Spleen (tissue), 11 donors: ENCODE results near the gene TSPAN17. TPM values are rescaled to one million over a fixed set of nuclear protein-coding genes. Genes with fewer than 3 reads are reported as not detected.

Source experiments
- DNase-seq: peaks from one replicate; pipeline ENCODE4 v3.0.0-alpha.2; 2020
- H3K27ac ChIP-seq, 8 donors: fragments of 200-600 bp; sonication (generic) in 7 of 8; 1 replicate in 4 of 8; 2 replicates in 4 of 8; pipeline versions ENCODE4 v1.5.0 to v1.8.0; 2016 to 2021; ENCODE audit warnings: inconsistent platforms in 4 of 8, mild to moderate bottlenecking in 4 of 8, moderate library complexity in 1 of 8
- H3K27me3 ChIP-seq, 7 donors: fragments of 200-600 bp; sonication (generic) in 6 of 7; replicated peaks in 1 of 7; 1 replicate in 4 of 7; 2 replicates in 3 of 7; pipeline versions ENCODE4 v1.5.0 to v1.8.0; 2016 to 2021; ENCODE audit warnings: inconsistent platforms in 3 of 7, mild to moderate bottlenecking in 1 of 7
- H3K36me3 ChIP-seq, 6 donors: fragments of 200-600 bp; sonication (generic) in 5 of 6; 1 replicate in 4 of 6; 2 replicates in 2 of 6; pipeline versions ENCODE4 v1.5.0 to v1.8.0; 2016 to 2021; ENCODE audit warnings: inconsistent platforms in 2 of 6
- H3K4me1 ChIP-seq, 6 donors: fragments of 200-600 bp; sonication (generic) in 5 of 6; 1 replicate in 3 of 6; 2 replicates in 3 of 6; pipeline versions ENCODE4 v1.5.0 to v1.8.0; 2016 to 2021; ENCODE audit warnings: inconsistent platforms in 3 of 6
- H3K4me3 ChIP-seq, 8 donors: fragments of 200-600 bp; sonication (generic) in 7 of 8; 1 replicate in 4 of 8; 2 replicates in 4 of 8; pipeline versions ENCODE4 v1.5.0 to v1.8.0; 2016 to 2021; ENCODE audit warnings: inconsistent platforms in 4 of 8, mild to moderate bottlenecking in 4 of 8, moderate library complexity in 2 of 8
- H3K9me3 ChIP-seq, 8 donors: fragments of 200-600 bp; sonication (generic) in 7 of 8; 1 replicate in 4 of 8; 2 replicates in 4 of 8; pipeline versions ENCODE4 v1.5.0 to v1.8.0; 2016 to 2021; ENCODE audit warnings: inconsistent platforms in 4 of 8
- POLR2A ChIP-seq, 3 donors: fragments of 450-650 bp; IDR thresholded peaks; one replicate each; pipeline ENCODE4 v1.5.1; 2017; ENCODE audit warnings: antibody characterized with exemption in 3 of 3, mild to moderate bottlenecking in 1 of 3
- POLR2AphosphoS5 ChIP-seq, 3 donors: sonication (generic); formaldehyde crosslinking; IDR thresholded peaks; one replicate each; pipeline ENCODE4 v1.5.1; 2017; ENCODE audit warnings: antibody characterized with exemption in 3 of 3
- WGBS, 5 donors: extraction: QIAGEN DNeasy Blood & Tissue Kit in 3 of 5; methylation state at CpG; one replicate each; pipeline versions ENCODE4 v1.1.5 to v1.1.7; 2013 to 2018; 5-methylcytosine and 5-hydroxymethylcytosine counted together
- intact Hi-C: fragments of 100-400 bp; cut with DNase I; formaldehyde crosslinking; loops from one replicate; pipeline ENCODE4 v1.15.0; 2023; ENCODE audit warnings: low total_unique reads
- polyA plus RNA-seq, 3 donors: library from polyadenylated mRNA; stranded (reverse); fragments of 200-250 nt; gene quantifications; one replicate each; pipeline ENCODE4 v1.2.1, GENCODE V29; 2013
- total RNA-seq, 7 donors: library from RNA; depleted of rRNA in 3 of 7; stranded (reverse); fragments of >200 nt in 3 of 7; fragmentation: NEBNext Ultra II Directional in 4 of 7; extraction: Animal tissue kit (Norgen Biotek cat#: 25700) in 4 of 7; gene quantifications; one replicate each; pipeline versions ENCODE4 v1.1.0 to v1.2.1, GENCODE V29; 2016 to 2021
- TF ChIP-seq, protein P1 (sequence below), 11 experiments: fragments of 200-600 bp in 7 of 11; fragments of 450-650 bp in 4 of 11; sonication (generic) in 4 of 11; IDR thresholded peaks in 8 of 11; conservative IDR thresholded peaks in 3 of 11; 1 replicate in 7 of 11; 2 replicates in 4 of 11; pipeline versions ENCODE4 v1.4.0 to v1.8.0; 2016 to 2021; ENCODE audit warnings: antibody characterized with exemption in 11 of 11, inconsistent platforms in 4 of 11, mild to moderate bottlenecking in 1 of 11
- donor health status: healthy with polysubstance abuse.
- donor health status: DM: no; HTN: no; CAD: no; lungs with moderate emphysema.
- donor health status: DM: no; HTN: no; CAD: no.
- donor health status: Bipolar disorder and iron deficiency.
- donor health status: healthy.
- donor health status: DM: no; HTN: no; CAD: no.
- donor health status: DM: yes; HTN: yes; CAD: no.

TSPAN17 gene
- total and polyA plus RNA-seq, 10 donors: 15.3 to 36.4 (median 23.4) TPM

DNA sequence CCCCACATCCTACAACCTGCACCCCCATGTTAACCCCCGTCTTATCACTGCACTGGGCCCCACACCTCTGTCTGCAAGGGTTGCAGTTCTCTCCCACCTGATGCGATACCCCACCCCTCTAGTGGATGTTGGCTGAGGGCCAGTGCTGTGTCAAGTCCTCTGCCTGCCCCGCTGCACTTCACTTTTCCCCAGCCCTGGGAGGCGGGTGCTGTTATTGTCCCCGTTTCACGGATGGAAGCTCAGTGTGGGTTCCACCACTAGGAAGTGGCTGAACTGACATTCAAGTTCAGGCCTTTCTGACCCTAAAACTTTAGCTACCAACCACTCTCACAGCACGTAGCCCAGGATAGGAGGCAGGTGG, 20.4 kb upstream of the TSPAN17 start:
- peaks cover 12 to 32% (median 17%) of the 10 kb centered on the region in 6 donors for H3K4me1 ChIP-seq
- H3K4me3 ChIP-seq: no peak overlapping the region
- DNase-seq: peak; percentile 49
- WGBS, 5 donors: 45 to 63% (median 56%) methylated on average over 7 of the region's 7 CpGs
- H3K27ac ChIP-seq: no peak overlapping the region
- intact Hi-C loops: no loop called here
- H3K36me3 ChIP-seq: no peaks in the 10 kb centered on the region
- H3K9me3 ChIP-seq: no peaks in the 10 kb centered on the region
- peaks cover 8 to 90% (median 37%) of the 10 kb centered on the region in 7 donors for H3K27me3 ChIP-seq
- TF ChIP-seq, protein P1, sequence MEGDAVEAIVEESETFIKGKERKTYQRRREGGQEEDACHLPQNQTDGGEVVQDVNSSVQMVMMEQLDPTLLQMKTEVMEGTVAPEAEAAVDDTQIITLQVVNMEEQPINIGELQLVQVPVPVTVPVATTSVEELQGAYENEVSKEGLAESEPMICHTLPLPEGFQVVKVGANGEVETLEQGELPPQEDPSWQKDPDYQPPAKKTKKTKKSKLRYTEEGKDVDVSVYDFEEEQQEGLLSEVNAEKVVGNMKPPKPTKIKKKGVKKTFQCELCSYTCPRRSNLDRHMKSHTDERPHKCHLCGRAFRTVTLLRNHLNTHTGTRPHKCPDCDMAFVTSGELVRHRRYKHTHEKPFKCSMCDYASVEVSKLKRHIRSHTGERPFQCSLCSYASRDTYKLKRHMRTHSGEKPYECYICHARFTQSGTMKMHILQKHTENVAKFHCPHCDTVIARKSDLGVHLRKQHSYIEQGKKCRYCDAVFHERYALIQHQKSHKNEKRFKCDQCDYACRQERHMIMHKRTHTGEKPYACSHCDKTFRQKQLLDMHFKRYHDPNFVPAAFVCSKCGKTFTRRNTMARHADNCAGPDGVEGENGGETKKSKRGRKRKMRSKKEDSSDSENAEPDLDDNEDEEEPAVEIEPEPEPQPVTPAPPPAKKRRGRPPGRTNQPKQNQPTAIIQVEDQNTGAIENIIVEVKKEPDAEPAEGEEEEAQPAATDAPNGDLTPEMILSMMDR (IDR thresholded peaks at IDR 0.05 in 8 of 11, conservative IDR thresholded peaks at IDR 0.05 in 3 of 11): no peak
- TF ChIP-seq POLR2A (IDR thresholded peaks at IDR 0.05) (no peak), POLR2AphosphoS5 (IDR thresholded peaks at IDR 0.05) (no peak)

DNA sequence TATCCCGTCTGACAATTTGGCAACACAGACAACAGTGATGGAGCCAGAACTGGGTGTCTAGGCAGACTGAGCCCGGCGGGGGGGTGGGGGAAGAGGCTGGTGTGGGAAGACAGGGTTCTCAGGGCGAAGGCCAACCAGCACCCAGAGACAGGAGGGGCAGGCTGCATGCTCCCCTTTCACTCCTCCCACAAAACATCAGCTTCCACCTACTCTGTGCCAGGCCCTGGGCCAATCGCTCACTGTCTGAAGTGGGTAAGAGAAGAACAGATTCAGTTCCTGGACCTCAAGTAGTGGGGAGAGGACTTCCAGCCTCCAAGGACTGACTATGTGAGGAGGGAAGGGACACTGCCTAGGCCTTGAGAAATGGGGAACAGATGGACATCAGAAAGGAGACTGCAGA, 19.7 kb upstream of the TSPAN17 start:
- DNase-seq: no peak
- WGBS, 5 donors: 73 to 90% (median 73%) methylated on average over 5 of the region's 5 CpGs
- Histone ChIP-seq H3K9me3 (no peaks in the 10 kb centered on the region), H3K4me3 (no peak overlapping the region), H3K4me1 (peaks cover 12 to 32% (median 17%) of the 10 kb centered on the region in 6 donors), H3K36me3 (no peaks in the 10 kb centered on the region), H3K27ac (no peak overlapping the region), H3K27me3 (peaks cover 8 to 93% (median 42%) of the 10 kb centered on the region in 7 donors)
- intact Hi-C loops: no loop called here
- TF ChIP-seq POLR2A (IDR thresholded peaks at IDR 0.05): no peak
- no peak for TF ChIP-seq POLR2AphosphoS5 (IDR thresholded peaks at IDR 0.05)

DNA sequence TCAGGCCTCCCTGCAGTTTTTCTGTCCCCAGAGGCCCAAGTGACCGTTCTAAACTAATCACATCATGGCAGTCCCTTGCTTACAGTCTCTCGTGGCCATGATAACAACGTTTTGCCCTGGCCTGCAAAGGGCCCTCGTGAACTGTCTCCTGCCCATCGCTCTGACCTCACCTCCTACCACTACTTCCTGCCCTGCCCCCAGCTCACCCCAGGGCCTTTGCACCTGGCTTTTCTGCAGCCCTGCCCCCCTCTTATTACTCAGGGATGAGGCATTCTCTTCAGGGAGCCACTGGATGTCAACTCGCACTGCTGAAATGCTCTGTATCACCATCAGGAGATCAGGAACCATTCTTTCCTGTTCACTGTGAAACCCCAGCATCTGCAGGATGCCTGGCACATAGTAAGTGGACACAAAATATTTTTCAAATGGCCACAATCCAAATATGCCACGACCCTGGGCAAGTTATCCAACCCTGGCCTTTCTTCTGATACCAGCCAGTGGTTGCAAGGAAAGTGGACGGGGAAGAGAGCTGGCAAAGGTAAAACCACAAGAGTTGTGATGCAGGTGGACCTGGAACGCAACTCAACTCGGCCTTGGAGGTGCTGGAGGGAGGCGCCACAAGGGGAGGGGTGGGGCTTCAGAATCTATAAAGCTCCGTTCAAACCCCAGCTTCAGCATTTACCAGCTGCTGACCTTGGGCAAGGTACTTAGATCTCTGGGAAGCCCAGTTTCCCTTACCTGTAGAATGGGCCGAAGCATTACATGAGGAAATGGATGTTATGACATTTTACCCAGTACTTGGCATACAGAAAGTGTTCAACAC, 18.7 kb upstream of the TSPAN17 start:
- 52 to 61% (median 57%) methylated on average over 13 of the region's 13 CpGs for WGBS, 5 donors
- H3K4me1 ChIP-seq: peaks cover 12 to 40% (median 19%) of the 10 kb centered on the region in 6 donors
- no peak for DNase-seq
- no peak overlapping the region for H3K4me3 ChIP-seq
- intact Hi-C loops: no loop called here
- peaks cover 8 to 98% (median 42%) of the 10 kb centered on the region in 7 donors for H3K27me3 ChIP-seq
- H3K27ac ChIP-seq: no peak overlapping the region
- no peaks in the 10 kb centered on the region for H3K9me3 ChIP-seq
- TF ChIP-seq POLR2AphosphoS5 (IDR thresholded peaks at IDR 0.05): no peak
- H3K36me3 ChIP-seq: no peaks in the 10 kb centered on the region

DNA sequence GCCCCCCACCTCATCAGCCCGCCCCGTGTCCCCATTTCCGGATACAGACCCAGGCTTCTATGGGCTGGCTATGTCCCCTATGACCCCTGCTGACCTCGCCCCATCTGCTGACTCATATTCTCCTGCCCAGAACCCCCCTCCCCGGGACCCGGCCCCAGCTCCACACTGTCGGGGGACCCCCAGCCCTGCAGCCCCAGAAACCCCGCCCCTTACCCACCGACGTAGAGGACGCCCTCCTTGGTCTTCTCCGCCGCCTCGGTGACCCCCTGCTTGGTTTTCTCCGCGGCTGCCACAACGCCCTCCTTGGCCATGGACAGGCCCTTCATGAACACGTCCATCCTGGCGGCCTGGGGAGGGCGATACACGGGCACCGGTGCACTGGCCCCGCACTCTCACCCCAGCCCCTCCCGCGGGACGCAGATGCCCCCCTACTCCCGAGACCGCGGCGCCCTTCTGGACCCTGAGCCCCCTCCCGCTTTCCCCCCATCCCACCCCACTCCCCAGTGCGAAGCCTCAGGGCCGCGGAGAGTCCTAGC, 17.9 kb upstream of the TSPAN17 start:
- Histone ChIP-seq H3K27ac (no peak overlapping the region), H3K36me3 (no peaks in the 10 kb centered on the region), H3K9me3 (no peaks in the 10 kb centered on the region), H3K4me1 (peaks cover 12 to 48% (median 25%) of the 10 kb centered on the region in 6 donors), H3K4me3 (peak overlapping the region in 3 of 8 donors; percentile 35 to 70 (median 36)), H3K27me3 (peaks cover 8 to 98% (median 42%) of the 10 kb centered on the region in 7 donors)
- TF ChIP-seq POLR2AphosphoS5 (IDR thresholded peaks at IDR 0.05) (no peak), POLR2A (IDR thresholded peaks at IDR 0.05) (no peak)
- TF ChIP-seq, protein P1 (IDR thresholded peaks at IDR 0.05 in 8 of 11, conservative IDR thresholded peaks at IDR 0.05 in 3 of 11): no peak
- peak; percentile 72 for DNase-seq
- intact Hi-C loops: no loop called here
- WGBS, 5 donors: 8 to 11% (median 10%) methylated on average over 27 to 34 of the region's 34 CpGs
